Panc1 (cell line): ENCODE results near the gene WDR46. TPM values are rescaled to one million over a fixed set of nuclear protein-coding genes. Genes with fewer than 3 reads are reported as not detected.

Experiments used
- ATAC-seq: fragments of 200-7000 bp; cut with Tn5 transposase; 2 replicates; pipeline ENCODE4 v1.9.1; 2020; ENCODE audit warnings: mild to moderate bottlenecking, moderate library complexity
- BruUV-seq: library from RNA; stranded (reverse); fragments of 400-500 nt; replicated peaks from 2 replicates; lab custom pipeline; 2021; lab: Mats Ljungman, UMichigan
- CTCF ChIA-PET: fragments of 300-600 bp; sonication (Branson Sonifier 250); formaldehyde crosslinking; loops from one replicate; lab custom pipeline; 2022; ENCODE audit warnings: antibody characterized with exemption; lab: Charles Lee
- POLR2A ChIA-PET: fragments of 300-600 bp; sonication (Branson Sonifier 250); formaldehyde crosslinking; loops from one replicate; lab custom pipeline; 2022; ENCODE audit warnings: antibody characterized with exemption; lab: Charles Lee
- DNase-seq: peaks from one replicate; pipeline ENCODE4 v3.0.0-alpha.2; 2010; ENCODE audit warnings: low read depth, low spot score
- H3K27ac ChIP-seq: 2 replicates; pipeline ENCODE4 v1.5.1; 2011; ENCODE audit warnings: mild to moderate bottlenecking, low read length, inconsistent platforms
- H3K27me3 ChIP-seq: fragments of 200-500 bp; sonication (Bioruptor generic); 2 replicates; pipeline ENCODE4 v1.6.0; 2014; ENCODE audit warnings: low read length, inconsistent platforms; ENCODE audit not compliant: control insufficient read depth, insufficient read depth
- H3K36me3 ChIP-seq: fragments of 200-500 bp; sonication (Bioruptor generic); 2 replicates; pipeline ENCODE4 v1.5.1; 2014; ENCODE audit warnings: inconsistent platforms, mild to moderate bottlenecking, low read length, moderate library complexity; ENCODE audit not compliant: control insufficient read depth, insufficient read depth
- H3K4me1 ChIP-seq: 2 replicates; pipeline ENCODE4 v1.5.1; 2011; ENCODE audit warnings: inconsistent platforms, mild to moderate bottlenecking, low read length, moderate library complexity; ENCODE audit not compliant: control insufficient read depth, insufficient read depth
- H3K4me3 ChIP-seq, 2 experiments: 2 replicates each; pipeline ENCODE4 v1.5.1; 2011 to 2012; ENCODE audit warnings: low read depth in 2 of 2, low read length in 2 of 2, mild to moderate bottlenecking in 2 of 2, inconsistent platforms in 1 of 2, moderate library complexity in 1 of 2
- H3K9me3 ChIP-seq: fragments of 200-500 bp; sonication (Bioruptor generic); 2 replicates; pipeline ENCODE4 v1.5.1; 2014; ENCODE audit warnings: low read depth, mild to moderate bottlenecking, inconsistent platforms, low read length, moderate library complexity; ENCODE audit not compliant: control insufficient read depth, insufficient read depth
- POLR2AphosphoS5 ChIP-seq: IDR thresholded peaks from 2 replicates; pipeline ENCODE4 v1.6.1; 2012; ENCODE audit warnings: mild to moderate bottlenecking, low read depth, low read length, moderate library complexity
- REST ChIP-seq, 2 experiments: IDR thresholded peaks; 2 replicates each; pipeline ENCODE4 v1.6.1; 2011 to 2012; ENCODE audit warnings: low read depth in 2 of 2, control low read depth in 1 of 2, low read length in 1 of 2, mild to moderate bottlenecking in 1 of 2, moderate library complexity in 1 of 2; ENCODE audit not compliant: insufficient read depth in 1 of 2
- SIN3A ChIP-seq: IDR thresholded peaks from 2 replicates; pipeline ENCODE4 v1.6.1; 2012; ENCODE audit warnings: low read depth, mild to moderate bottlenecking, low read length, moderate library complexity, borderline replicate concordance; ENCODE audit not compliant: insufficient read depth
- TCF7L2 ChIP-seq: IDR thresholded peaks from 2 replicates; pipeline ENCODE4 v1.6.1; 2011; ENCODE audit warnings: mild to moderate bottlenecking, low read depth, low read length, inconsistent platforms
- in situ Hi-C: cut with HindIII; loops from 2 replicates; pipeline ENCODE4 v1.10.0; 2016; ENCODE audit warnings: low sequenced_read_pairs, low pct_unique_long_range_greater_than_20kb
- intact Hi-C: fragments of 100-400 bp; cut with micrococcal nuclease; formaldehyde crosslinking; loops from one replicate; pipeline ENCODE4 v1.10.0; 2022; ENCODE audit not compliant: unreplicated experiment
- total RNA-seq: library from RNA; stranded (reverse); gene quantifications from one replicate; pipeline ENCODE4 v1.2.1, GENCODE V29; 2021; ENCODE audit not compliant: unreplicated experiment
- TF ChIP-seq, protein P1 (sequence below): fragments of 450-650 bp; IDR thresholded peaks from 2 replicates; pipeline ENCODE4 v1.5.1; 2017; ENCODE audit warnings: mild to moderate bottlenecking

The WDR46 gene
- total RNA-seq, 1 experiment from 2014 or later = 80.6 TPM

GRCh38 chr6:33314515-33314942 is 25.5 kb upstream of the WDR46 start:
- intact Hi-C loops (no loop called here), in situ Hi-C loops (no loop called here)
- H3K36me3 ChIP-seq = peaks cover 7% of the 10 kb centered on the region
- H3K27ac ChIP-seq = peak overlapping the region; percentile 99
- DNase-seq = no peak
- no peak for TF ChIP-seq REST (IDR thresholded peaks at IDR 0.05; ENCODE audit: insufficient read depth in 1 of 2, low read depth in 2 of 2, low read length in 1 of 2)
- TF ChIP-seq TCF7L2 = no peak
- no peak for TF ChIP-seq SIN3A
- TF ChIP-seq POLR2AphosphoS5 = no peak; the same call in 1 of the 2 replicates
- TF ChIP-seq, protein P1, sequence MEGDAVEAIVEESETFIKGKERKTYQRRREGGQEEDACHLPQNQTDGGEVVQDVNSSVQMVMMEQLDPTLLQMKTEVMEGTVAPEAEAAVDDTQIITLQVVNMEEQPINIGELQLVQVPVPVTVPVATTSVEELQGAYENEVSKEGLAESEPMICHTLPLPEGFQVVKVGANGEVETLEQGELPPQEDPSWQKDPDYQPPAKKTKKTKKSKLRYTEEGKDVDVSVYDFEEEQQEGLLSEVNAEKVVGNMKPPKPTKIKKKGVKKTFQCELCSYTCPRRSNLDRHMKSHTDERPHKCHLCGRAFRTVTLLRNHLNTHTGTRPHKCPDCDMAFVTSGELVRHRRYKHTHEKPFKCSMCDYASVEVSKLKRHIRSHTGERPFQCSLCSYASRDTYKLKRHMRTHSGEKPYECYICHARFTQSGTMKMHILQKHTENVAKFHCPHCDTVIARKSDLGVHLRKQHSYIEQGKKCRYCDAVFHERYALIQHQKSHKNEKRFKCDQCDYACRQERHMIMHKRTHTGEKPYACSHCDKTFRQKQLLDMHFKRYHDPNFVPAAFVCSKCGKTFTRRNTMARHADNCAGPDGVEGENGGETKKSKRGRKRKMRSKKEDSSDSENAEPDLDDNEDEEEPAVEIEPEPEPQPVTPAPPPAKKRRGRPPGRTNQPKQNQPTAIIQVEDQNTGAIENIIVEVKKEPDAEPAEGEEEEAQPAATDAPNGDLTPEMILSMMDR = no peak
- H3K27me3 ChIP-seq = no peaks in the 10 kb centered on the region
- ChIA-PET POLR2A (no interaction called here), CTCF (no interaction called here)
- BruUV-seq = no TSS peak
- peak; percentile 46 for ATAC-seq
- H3K4me3 ChIP-seq = peak overlapping the region; percentile 91 to 92
- H3K9me3 ChIP-seq = no peaks in the 10 kb centered on the region
- H3K4me1 ChIP-seq = peaks cover 38% of the 10 kb centered on the region

GRCh38 chr6:33313709-33314514 is 24.9 kb upstream of the WDR46 start, which contains the start of gene TAPBP:
TAPBP (minus strand) TSS chr6:33314078; CDS start chr6:33314041, 37 bp downstream.
- intact Hi-C loops = no loop called here
- CTCF ChIA-PET = no interaction called here

More at GRCh38 chr6:33313709-33314514, 24.9 kb upstream of the WDR46 start, which contains the start of gene TAPBP:
- no peaks in the 10 kb centered on the region for H3K9me3 ChIP-seq
- peak within 1 kb of the TSS; percentile 91 to 92 for H3K4me3 ChIP-seq
- ATAC-seq = peak; percentile 42
- in situ Hi-C loops = no loop called here
- H3K27me3 ChIP-seq = no peaks in the 10 kb centered on the region
- TF ChIP-seq POLR2AphosphoS5 = peak; percentile 55; the same call in 1 of the 2 replicates
- no peak for TF ChIP-seq REST (IDR thresholded peaks at IDR 0.05; ENCODE audit: insufficient read depth in 1 of 2, low read depth in 2 of 2, low read length in 1 of 2)
- TF ChIP-seq SIN3A = peak; percentile 64; the same call in 1 of the 2 replicates
- peak; percentile 27; the same call in 1 of the 2 replicates for TF ChIP-seq TCF7L2
- TF ChIP-seq, protein P1 = no peak
- peaks cover 32% of the 10 kb centered on the region for H3K4me1 ChIP-seq
- POLR2A ChIA-PET = no interaction called here
- H3K27ac ChIP-seq = peak within 1 kb of the TSS; percentile 99
- peaks cover 4% of the 10 kb centered on the region for H3K36me3 ChIP-seq
- BruUV-seq = TSS peak; percentile 88
- DNase-seq = no peak
